Measurements from ENCODE around the gene SLC44A5. TPM values are rescaled to one million over a fixed set of nuclear protein-coding genes. Genes with fewer than 3 reads are reported as not detected.

Gene SLC44A5
- total RNA-seq, 1 experiment from 2014 or later = 2.4 TPM

- no peak overlapping the region for H3K14ac ChIP-seq (ENCODE audit: insufficient read depth, low read length)
- no peak for TF ChIP-seq CTCF (conservative IDR thresholded peaks at IDR 0.05)
- H3K27me3 ChIP-seq (ENCODE audit: insufficient read depth, low read length) = no peaks in the 10 kb centered on the region; the same call in 1 of the 2 replicates
- no peak overlapping the region for H2BK120ac ChIP-seq (ENCODE audit: low read depth, low read length, poor library complexity, severe bottlenecking)
- H2BK15ac ChIP-seq (ENCODE audit: low read depth, low read length) = no peak overlapping the region
- H3K56ac ChIP-seq (ENCODE audit: insufficient read length, low read depth, low read length) = no peak overlapping the region
- H3K27me3 Mint-ChIP-seq (ENCODE audit: low read depth) = no peaks in the 10 kb centered on the region
- no peak overlapping the region for H3K4me2 ChIP-seq (ENCODE audit: insufficient read depth, insufficient read length, low read length)
- H2BK5ac ChIP-seq (ENCODE audit: insufficient read length, low read length) = no peak overlapping the region
- no peaks in the 10 kb centered on the region; a peak in 1 of 7 replicates for H3K36me3 Mint-ChIP-seq (ENCODE audit: insufficient read depth in 1 of 3, low read depth in 3 of 3)
- DNase-seq = no peak
- no peak overlapping the region for H3K27ac ChIP-seq (ENCODE audit: insufficient read length, low read depth, low read length)
- no peak overlapping the region for H3K4me3 Mint-ChIP-seq
- no peak overlapping the region for H3K4ac ChIP-seq (ENCODE audit: low read depth, low read length)
- no peak overlapping the region for H2AFZ ChIP-seq (ENCODE audit: low read length)
- no peak overlapping the region for H3K18ac ChIP-seq (ENCODE audit: insufficient read length, low read depth, low read length)
- H3T11ph ChIP-seq (ENCODE audit: low read length) = no peak overlapping the region
- H4K20me1 ChIP-seq (ENCODE audit: control insufficient read depth, insufficient read depth, insufficient read length) = no peaks in the 10 kb centered on the region
- H3K79me1 ChIP-seq (ENCODE audit: insufficient read depth, low read depth, low read length, poor library complexity, severe bottlenecking) = no peaks in the 10 kb centered on the region
- no peak overlapping the region for H4K8ac ChIP-seq (replicated peaks; ENCODE audit: insufficient read length, low read depth, low read length)
- H2AK5ac ChIP-seq (ENCODE audit: insufficient read length, low read length) = no peak overlapping the region
- H4K5ac ChIP-seq (ENCODE audit: insufficient read length, low read depth, low read length) = no peak overlapping the region
- no peaks in the 10 kb centered on the region for H3K23me2 ChIP-seq (ENCODE audit: insufficient read length, low read depth, low read length, poor library complexity, severe bottlenecking)
- H2BK20ac ChIP-seq (ENCODE audit: low read depth, low read length, poor library complexity, severe bottlenecking) = no peak overlapping the region
- no peaks in the 10 kb centered on the region for H3K79me2 ChIP-seq (ENCODE audit: insufficient read depth, low read length)
- H4K91ac ChIP-seq (ENCODE audit: insufficient read length, low read depth, low read length) = no peak overlapping the region
- H3K4me1 ChIP-seq (ENCODE audit: insufficient read depth, low read length) = no peaks in the 10 kb centered on the region
- no peaks in the 10 kb centered on the region for H3K9me3 ChIP-seq (ENCODE audit: control insufficient read depth, low read depth, low read length)
- H3K9ac ChIP-seq (ENCODE audit: extremely low read depth, insufficient read length, low read length) = no peak overlapping the region
- H3K27ac Mint-ChIP-seq = no peak overlapping the region
- no peaks in the 10 kb centered on the region; a peak in 1 of 5 replicates for H3K9me3 Mint-ChIP-seq
- no peaks in the 10 kb centered on the region for H3K4me1 Mint-ChIP-seq
- no peak overlapping the region for H3K23ac ChIP-seq (ENCODE audit: insufficient read length, low read depth, low read length)
- H2BK12ac ChIP-seq (ENCODE audit: insufficient read length, low read depth, low read length) = no peak overlapping the region
These were observed 365.7 kb downstream of the SLC44A5 start for GRCh38 chr1:75245239-75245638.
